KMS-11 (cell line): ENCODE measurements around the gene SDC4.

Experiments
- H2AFZ ChIP-seq: fragments of 200-600 bp; sonication (generic); 2 replicates; pipeline ENCODE4 v1.6.1; 2016; ENCODE audit warnings: antibody characterized with exemption, mixed run types, low read depth
- H3K27ac ChIP-seq: fragments of 200-600 bp; sonication (generic); 2 replicates; pipeline ENCODE4 v1.6.1; 2016; ENCODE audit warnings: mild to moderate bottlenecking, mixed run types
- H3K27me3 ChIP-seq: fragments of 200-600 bp; sonication (generic); 2 replicates; pipeline ENCODE4 v1.6.1; 2017; ENCODE audit warnings: mild to moderate bottlenecking, low read depth, mixed run types, moderate library complexity; ENCODE audit not compliant: insufficient read depth
- H3K36me3 ChIP-seq: fragments of 200-600 bp; sonication (generic); 2 replicates; pipeline ENCODE4 v1.6.1; 2017; ENCODE audit warnings: mild to moderate bottlenecking, mixed run types; ENCODE audit not compliant: insufficient read depth
- H3K4me1 ChIP-seq: fragments of 200-600 bp; sonication (generic); 2 replicates; pipeline ENCODE4 v1.6.1; 2016; ENCODE audit warnings: mild to moderate bottlenecking, low read depth, mixed run types; ENCODE audit not compliant: poor library complexity, severe bottlenecking
- H3K4me2 ChIP-seq: fragments of 200-600 bp; sonication (generic); 2 replicates; pipeline ENCODE4 v1.7.0; 2016; ENCODE audit warnings: mild to moderate bottlenecking, mixed run types
- H3K4me3 ChIP-seq: fragments of 200-600 bp; sonication (generic); IDR thresholded peaks from 2 replicates; pipeline ENCODE4 v1.6.1; 2017; ENCODE audit warnings: low read depth, low read length, mixed read lengths; ENCODE audit not compliant: insufficient read depth
- H3K79me2 ChIP-seq: fragments of 200-600 bp; sonication (generic); 2 replicates; pipeline ENCODE4 v1.6.1; 2016; ENCODE audit warnings: low read depth, mixed run types; ENCODE audit not compliant: insufficient read depth
- H3K9ac ChIP-seq: fragments of 200-600 bp; sonication (generic); 2 replicates; pipeline ENCODE4 v1.6.1; 2016; ENCODE audit warnings: mild to moderate bottlenecking, mixed run types
- H4K20me1 ChIP-seq: fragments of 200-600 bp; sonication (generic); 2 replicates; pipeline ENCODE4 v1.6.1; 2016; ENCODE audit warnings: mild to moderate bottlenecking, mixed run types; ENCODE audit not compliant: insufficient read depth
- CTCF ChIP-seq: fragments of 200-600 bp; sonication (generic); conservative IDR thresholded peaks from 2 replicates; pipeline ENCODE4 v1.6.1; 2017; ENCODE audit warnings: low read depth, mild to moderate bottlenecking, antibody characterized with exemption, low read length, moderate library complexity, mixed read lengths

SDC4 gene

GRCh38 chr20:45304464-45304999, 43.7 kb downstream of the SDC4 start:
- Histone ChIP-seq H3K4me3 (no peak overlapping the region), H3K36me3 (no peaks in the 10 kb centered on the region), H3K9ac (no peak overlapping the region), H3K4me1 (peaks cover 36% of the 10 kb centered on the region), H3K27me3 (no peaks in the 10 kb centered on the region), H3K27ac (no peak overlapping the region), H3K4me2 (no peak overlapping the region), H4K20me1 (no peaks in the 10 kb centered on the region), H2AFZ (no peak overlapping the region), H3K79me2 (no peaks in the 10 kb centered on the region)
- TF ChIP-seq CTCF: no peak

- no peak overlapping the region for H2AFZ ChIP-seq
- TF ChIP-seq CTCF: no peak
- peaks cover 36% of the 10 kb centered on the region for H3K4me1 ChIP-seq
- no peak overlapping the region for H3K9ac ChIP-seq
- H3K36me3 ChIP-seq: no peaks in the 10 kb centered on the region
- no peaks in the 10 kb centered on the region for H3K79me2 ChIP-seq
- no peak overlapping the region for H3K27ac ChIP-seq
- H3K4me2 ChIP-seq: no peak overlapping the region
- H3K4me3 ChIP-seq: no peak overlapping the region
- H4K20me1 ChIP-seq: no peaks in the 10 kb centered on the region
- H3K27me3 ChIP-seq: no peaks in the 10 kb centered on the region
These were observed 44.4 kb downstream of the SDC4 start for GRCh38 chr20:45303586-45304463.

DNA sequence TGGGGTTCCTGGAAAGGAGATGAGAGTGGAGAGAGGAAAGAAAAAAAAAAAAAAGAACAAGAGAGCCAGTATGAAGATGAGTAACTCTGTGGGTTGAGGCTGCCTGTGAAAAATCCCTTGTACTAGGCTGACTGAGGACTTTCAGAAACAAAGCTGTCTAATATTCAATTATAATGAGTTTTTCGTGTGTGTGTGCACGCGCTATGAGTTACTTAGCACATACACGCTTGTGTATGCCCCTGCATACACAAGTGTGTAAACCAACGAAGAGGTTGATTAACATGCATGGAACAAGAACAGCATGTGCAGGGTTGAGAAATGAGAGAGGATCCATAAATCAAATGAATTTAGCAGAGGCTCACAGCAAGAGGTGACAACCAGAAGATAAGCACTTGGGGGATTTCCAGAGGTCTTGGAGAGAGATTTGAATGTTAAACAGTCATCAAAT, 46.4 kb downstream of the SDC4 start:
- Histone ChIP-seq H2AFZ (peak overlapping the region; percentile 35), H3K9ac (peak overlapping the region; percentile 24; the same call in 1 of the 2 replicates)

GRCh38 chr20:45300961-45301360, 47.3 kb downstream of the SDC4 start:
- Histone ChIP-seq H3K4me3 (no peak overlapping the region), H3K9ac (no peak overlapping the region; the same call in 1 of the 2 replicates), H4K20me1 (no peaks in the 10 kb centered on the region), H3K4me2 (peak overlapping the region; percentile 55), H3K4me1 (peaks cover 36% of the 10 kb centered on the region), H3K36me3 (no peaks in the 10 kb centered on the region), H3K27ac (peak overlapping the region; percentile 79), H3K27me3 (no peaks in the 10 kb centered on the region), H3K79me2 (no peaks in the 10 kb centered on the region), H2AFZ (peak overlapping the region; percentile 35)
- TF ChIP-seq CTCF: peak; percentile 76

More for the DNA sequence above, 46.4 kb downstream of the SDC4 start:
- Histone ChIP-seq H3K27ac (peak overlapping the region; percentile 79), H3K4me3 (no peak overlapping the region), H3K79me2 (no peaks in the 10 kb centered on the region), H3K27me3 (no peaks in the 10 kb centered on the region), H3K4me1 (peaks cover 36% of the 10 kb centered on the region), H3K4me2 (peak overlapping the region; percentile 55), H4K20me1 (no peaks in the 10 kb centered on the region), H3K36me3 (no peaks in the 10 kb centered on the region)
- TF ChIP-seq CTCF: no peak
